Osteoblast (primary cell): ENCODE data around the gene TBCD. TPM values are rescaled to one million over a fixed set of nuclear protein-coding genes. Genes with fewer than 3 reads are reported as not detected.

Experiments used
- DNase-seq: peaks from one replicate; pipeline ENCODE4 v3.0.0; 2011; ENCODE audit warnings: low spot score, mixed read lengths; ENCODE audit not compliant: insufficient read length; ENCODE audit errors: missing footprints
- H2AFZ ChIP-seq: 2 replicates; pipeline ENCODE4 v1.6.0; 2011; ENCODE audit warnings: mild to moderate bottlenecking, low read length
- H3K27ac ChIP-seq: 2 replicates; pipeline ENCODE4 v1.5.1; 2011; ENCODE audit warnings: mild to moderate bottlenecking, low read depth, low read length, moderate library complexity
- H3K27me3 ChIP-seq: 2 replicates; pipeline ENCODE4 v1.6.0; 2012; ENCODE audit warnings: mild to moderate bottlenecking, control low read depth, inconsistent platforms, low read length, moderate library complexity; ENCODE audit not compliant: insufficient read depth
- H3K36me3 ChIP-seq: 2 replicates; pipeline ENCODE4 v1.5.1; 2011; ENCODE audit warnings: mild to moderate bottlenecking, low read length, control low read depth, moderate library complexity; ENCODE audit not compliant: insufficient read depth
- H3K4me1 ChIP-seq: 2 replicates; pipeline ENCODE4 v1.5.1; 2011; ENCODE audit warnings: mild to moderate bottlenecking, low read length, control low read depth, moderate library complexity; ENCODE audit not compliant: insufficient read depth
- H3K4me2 ChIP-seq: 2 replicates; pipeline ENCODE4 v1.6.0; 2011; ENCODE audit warnings: mild to moderate bottlenecking, low read length; ENCODE audit not compliant: insufficient read depth
- H3K4me3 ChIP-seq: fragments of 200-600 bp; sonication (generic); 3 replicates; pipeline ENCODE4 v1.5.1; 2012; ENCODE audit warnings: mild to moderate bottlenecking, low read length, inconsistent platforms; ENCODE audit not compliant: insufficient read depth
- H3K79me2 ChIP-seq: 2 replicates; pipeline ENCODE4 v1.6.0; 2012; ENCODE audit warnings: mild to moderate bottlenecking, low read length, control low read depth, inconsistent platforms; ENCODE audit not compliant: insufficient read depth
- H3K9me3 ChIP-seq: 2 replicates; pipeline ENCODE4 v1.5.1; 2011; ENCODE audit warnings: low read depth, low read length, control low read depth
- H4K20me1 ChIP-seq: 2 replicates; pipeline ENCODE4 v1.6.0; 2012; ENCODE audit warnings: mild to moderate bottlenecking, low read length, control low read depth; ENCODE audit not compliant: insufficient read depth
- total RNA-seq: library from RNA; depleted of rRNA; stranded (reverse); fragments of >200 nt; gene quantifications from 2 replicates; pipeline ENCODE4 v1.2.3, GENCODE V29; 2012
- TF ChIP-seq, protein P1 (sequence below): IDR thresholded peaks from 2 replicates; pipeline ENCODE4 v1.5.1; 2011; ENCODE audit warnings: mild to moderate bottlenecking, low read depth, low read length, moderate library complexity; ENCODE audit errors: extremely low read depth

The TBCD gene
- total RNA-seq, 1 donor, result 29.0 TPM

DNA sequence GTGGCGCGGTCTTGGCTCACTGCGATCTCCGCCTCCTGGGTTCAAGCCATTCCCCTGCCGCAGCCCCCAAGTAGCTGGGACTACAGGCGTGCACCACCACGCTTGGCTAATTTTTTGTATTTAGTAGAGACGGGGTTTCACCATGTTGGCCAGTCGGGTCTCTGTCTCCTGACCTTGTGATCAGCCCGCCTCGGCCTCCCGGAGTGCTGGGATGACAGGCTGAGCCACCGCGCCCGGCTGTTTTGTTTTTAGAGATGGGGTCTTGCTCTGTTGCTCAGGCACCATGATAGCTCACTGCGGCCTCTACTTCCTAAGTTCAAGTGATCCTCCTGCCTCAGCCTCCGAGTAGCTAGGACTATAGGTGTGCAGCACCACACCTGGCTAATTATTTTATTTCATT lies 60.7 kb downstream of the TBCD start:
- no peaks in the 10 kb centered on the region for H3K4me1 ChIP-seq
- no peaks in the 10 kb centered on the region for H3K27me3 ChIP-seq
- H2AFZ ChIP-seq, result no peak overlapping the region
- no peak for DNase-seq
- TF ChIP-seq, protein P1, sequence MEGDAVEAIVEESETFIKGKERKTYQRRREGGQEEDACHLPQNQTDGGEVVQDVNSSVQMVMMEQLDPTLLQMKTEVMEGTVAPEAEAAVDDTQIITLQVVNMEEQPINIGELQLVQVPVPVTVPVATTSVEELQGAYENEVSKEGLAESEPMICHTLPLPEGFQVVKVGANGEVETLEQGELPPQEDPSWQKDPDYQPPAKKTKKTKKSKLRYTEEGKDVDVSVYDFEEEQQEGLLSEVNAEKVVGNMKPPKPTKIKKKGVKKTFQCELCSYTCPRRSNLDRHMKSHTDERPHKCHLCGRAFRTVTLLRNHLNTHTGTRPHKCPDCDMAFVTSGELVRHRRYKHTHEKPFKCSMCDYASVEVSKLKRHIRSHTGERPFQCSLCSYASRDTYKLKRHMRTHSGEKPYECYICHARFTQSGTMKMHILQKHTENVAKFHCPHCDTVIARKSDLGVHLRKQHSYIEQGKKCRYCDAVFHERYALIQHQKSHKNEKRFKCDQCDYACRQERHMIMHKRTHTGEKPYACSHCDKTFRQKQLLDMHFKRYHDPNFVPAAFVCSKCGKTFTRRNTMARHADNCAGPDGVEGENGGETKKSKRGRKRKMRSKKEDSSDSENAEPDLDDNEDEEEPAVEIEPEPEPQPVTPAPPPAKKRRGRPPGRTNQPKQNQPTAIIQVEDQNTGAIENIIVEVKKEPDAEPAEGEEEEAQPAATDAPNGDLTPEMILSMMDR, result no peak
- H3K36me3 ChIP-seq, result peaks cover 6% of the 10 kb centered on the region
- H3K9me3 ChIP-seq, result no peaks in the 10 kb centered on the region
- H3K79me2 ChIP-seq, result no peaks in the 10 kb centered on the region
- H3K4me3 ChIP-seq, result no peak overlapping the region
- no peaks in the 10 kb centered on the region for H4K20me1 ChIP-seq
- no peak overlapping the region for H3K4me2 ChIP-seq
- no peak overlapping the region for H3K27ac ChIP-seq

DNA sequence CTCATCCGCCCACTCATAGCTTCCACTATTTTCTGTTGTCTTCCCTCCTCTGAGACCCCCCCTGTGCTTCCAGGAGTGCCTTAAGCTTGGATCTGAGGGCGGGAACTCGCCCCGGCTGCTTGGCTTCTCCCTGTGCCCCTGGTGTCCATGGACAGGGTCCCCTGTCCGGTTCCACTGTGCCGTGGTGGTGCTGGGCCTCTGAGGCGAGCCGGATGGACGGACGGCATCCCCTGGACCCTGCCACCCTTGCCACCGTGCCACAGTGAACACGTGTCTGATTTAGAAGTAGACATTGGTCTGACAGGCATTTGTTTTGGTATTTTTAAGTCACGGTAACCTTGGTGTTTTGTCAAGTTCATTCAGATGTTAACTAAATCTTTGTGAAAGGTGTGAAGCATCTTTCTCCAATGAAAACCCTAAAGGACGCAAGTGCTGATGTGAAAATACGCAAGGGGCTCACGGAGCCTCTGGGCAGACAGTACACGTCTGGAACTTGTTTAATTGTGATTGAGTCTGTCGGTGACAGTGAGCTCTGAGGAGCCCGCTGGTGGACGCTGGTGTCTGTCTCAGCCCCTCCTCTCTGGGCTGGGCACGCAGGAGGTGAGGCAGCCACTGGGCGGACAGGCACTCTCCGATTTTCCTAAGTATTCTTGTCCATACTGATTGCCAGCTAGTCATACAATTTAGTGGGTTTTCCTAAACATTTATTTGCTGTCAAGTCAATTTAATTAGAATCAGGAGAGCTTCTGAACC lies 61.6 kb downstream of the TBCD start:
- Histone ChIP-seq H2AFZ (no peak overlapping the region), H3K4me1 (no peaks in the 10 kb centered on the region), H4K20me1 (no peaks in the 10 kb centered on the region), H3K79me2 (no peaks in the 10 kb centered on the region), H3K4me2 (no peak overlapping the region), H3K9me3 (no peaks in the 10 kb centered on the region), H3K27ac (no peak overlapping the region), H3K36me3 (peaks cover 14% of the 10 kb centered on the region), H3K27me3 (no peaks in the 10 kb centered on the region), H3K4me3 (no peak overlapping the region)
- peak; percentile 27 for DNase-seq
- TF ChIP-seq, protein P1, result no peak

DNA sequence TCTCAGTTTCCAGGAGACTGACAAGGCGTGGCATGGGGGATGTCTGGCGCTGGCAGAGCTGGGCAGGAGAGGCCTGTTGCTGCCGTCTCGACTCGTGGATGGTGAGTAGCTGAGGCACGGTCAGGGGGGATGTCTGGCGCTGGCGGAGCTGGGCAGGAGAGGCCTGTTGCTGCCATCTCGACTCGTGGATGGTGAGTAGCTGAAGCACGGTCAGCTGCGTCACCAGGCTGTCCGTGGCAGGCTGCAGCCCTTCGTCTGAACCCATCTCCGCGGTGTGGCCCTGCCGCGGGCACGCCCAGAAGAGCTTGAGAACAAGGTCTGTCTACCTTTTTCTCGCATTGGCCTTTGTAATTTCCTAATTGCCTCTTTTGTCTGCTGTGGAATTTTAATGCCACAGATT lies 63.0 kb downstream of the TBCD start:
- H3K9me3 ChIP-seq, result no peaks in the 10 kb centered on the region
- no peaks in the 10 kb centered on the region for H3K4me1 ChIP-seq
- H2AFZ ChIP-seq, result no peak overlapping the region
- H3K27me3 ChIP-seq, result no peaks in the 10 kb centered on the region
- no peaks in the 10 kb centered on the region for H3K79me2 ChIP-seq
- no peak overlapping the region for H3K4me3 ChIP-seq
- H4K20me1 ChIP-seq, result no peaks in the 10 kb centered on the region
- H3K27ac ChIP-seq, result no peak overlapping the region
- DNase-seq, result no peak
- TF ChIP-seq, protein P1, result no peak
- H3K36me3 ChIP-seq, result peaks cover 19% of the 10 kb centered on the region
- no peak overlapping the region for H3K4me2 ChIP-seq

DNA sequence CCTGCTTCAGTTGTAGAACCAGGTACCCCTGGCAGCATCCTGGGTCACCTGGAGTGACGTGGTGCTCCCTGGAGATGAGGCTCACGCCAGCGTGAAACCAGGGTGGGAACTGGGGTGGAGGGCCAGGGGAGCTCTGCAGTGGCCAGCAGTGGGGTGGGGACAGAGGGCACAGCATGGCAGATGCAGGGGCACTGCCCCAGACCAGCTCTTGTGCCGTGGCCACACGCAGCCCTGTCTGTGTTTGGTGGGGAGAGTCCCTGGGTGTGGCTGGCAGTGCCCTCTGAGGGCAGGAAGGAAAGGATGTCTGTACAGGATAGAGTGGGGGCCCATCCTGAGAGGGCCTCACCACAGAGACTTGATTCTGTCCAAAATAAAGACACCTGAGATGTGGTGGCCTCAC lies 63.5 kb downstream of the TBCD start:
- Histone ChIP-seq H3K36me3 (peaks cover 19% of the 10 kb centered on the region), H3K4me2 (no peak overlapping the region), H4K20me1 (no peaks in the 10 kb centered on the region), H3K9me3 (peaks cover 2% of the 10 kb centered on the region), H3K4me1 (no peaks in the 10 kb centered on the region), H3K27me3 (no peaks in the 10 kb centered on the region), H2AFZ (no peak overlapping the region), H3K27ac (no peak overlapping the region), H3K4me3 (no peak overlapping the region), H3K79me2 (no peaks in the 10 kb centered on the region)
- DNase-seq, result no peak
- TF ChIP-seq, protein P1, result no peak
